Panc1 (cell line): ENCODE data around the gene MTHFD2L. TPM values are rescaled to one million over a fixed set of nuclear protein-coding genes. Genes with fewer than 3 reads are reported as not detected.

Experiments
- ATAC-seq: fragments of 200-7000 bp; cut with Tn5 transposase; 2 replicates; pipeline ENCODE4 v1.9.1; 2020; ENCODE audit warnings: mild to moderate bottlenecking, moderate library complexity
- BruUV-seq: library from RNA; stranded (reverse); fragments of 400-500 nt; replicated peaks from 2 replicates; lab custom pipeline; 2021; lab: Mats Ljungman, UMichigan
- CTCF ChIA-PET: fragments of 300-600 bp; sonication (Branson Sonifier 250); formaldehyde crosslinking; loops from one replicate; lab custom pipeline; 2022; ENCODE audit warnings: antibody characterized with exemption; lab: Charles Lee
- POLR2A ChIA-PET: fragments of 300-600 bp; sonication (Branson Sonifier 250); formaldehyde crosslinking; loops from one replicate; lab custom pipeline; 2022; ENCODE audit warnings: antibody characterized with exemption; lab: Charles Lee
- DNase-seq: peaks from one replicate; pipeline ENCODE4 v3.0.0-alpha.2; 2010; ENCODE audit warnings: low read depth, low spot score
- H3K27ac ChIP-seq: 2 replicates; pipeline ENCODE4 v1.5.1; 2011; ENCODE audit warnings: mild to moderate bottlenecking, low read length, inconsistent platforms
- H3K27me3 ChIP-seq: fragments of 200-500 bp; sonication (Bioruptor generic); 2 replicates; pipeline ENCODE4 v1.6.0; 2014; ENCODE audit warnings: low read length, inconsistent platforms; ENCODE audit not compliant: control insufficient read depth, insufficient read depth
- H3K36me3 ChIP-seq: fragments of 200-500 bp; sonication (Bioruptor generic); 2 replicates; pipeline ENCODE4 v1.5.1; 2014; ENCODE audit warnings: inconsistent platforms, mild to moderate bottlenecking, low read length, moderate library complexity; ENCODE audit not compliant: control insufficient read depth, insufficient read depth
- H3K4me1 ChIP-seq: 2 replicates; pipeline ENCODE4 v1.5.1; 2011; ENCODE audit warnings: inconsistent platforms, mild to moderate bottlenecking, low read length, moderate library complexity; ENCODE audit not compliant: control insufficient read depth, insufficient read depth
- H3K4me3 ChIP-seq, 2 experiments: 2 replicates each; pipeline ENCODE4 v1.5.1; 2011 to 2012; ENCODE audit warnings: low read depth in 2 of 2, low read length in 2 of 2, mild to moderate bottlenecking in 2 of 2, inconsistent platforms in 1 of 2, moderate library complexity in 1 of 2
- H3K9me3 ChIP-seq: fragments of 200-500 bp; sonication (Bioruptor generic); 2 replicates; pipeline ENCODE4 v1.5.1; 2014; ENCODE audit warnings: low read depth, mild to moderate bottlenecking, inconsistent platforms, low read length, moderate library complexity; ENCODE audit not compliant: control insufficient read depth, insufficient read depth
- POLR2AphosphoS5 ChIP-seq: IDR thresholded peaks from 2 replicates; pipeline ENCODE4 v1.6.1; 2012; ENCODE audit warnings: mild to moderate bottlenecking, low read depth, low read length, moderate library complexity
- SIN3A ChIP-seq: IDR thresholded peaks from 2 replicates; pipeline ENCODE4 v1.6.1; 2012; ENCODE audit warnings: low read depth, mild to moderate bottlenecking, low read length, moderate library complexity, borderline replicate concordance; ENCODE audit not compliant: insufficient read depth
- TCF7L2 ChIP-seq: IDR thresholded peaks from 2 replicates; pipeline ENCODE4 v1.6.1; 2011; ENCODE audit warnings: mild to moderate bottlenecking, low read depth, low read length, inconsistent platforms
- in situ Hi-C: cut with HindIII; loops from 2 replicates; pipeline ENCODE4 v1.10.0; 2016; ENCODE audit warnings: low sequenced_read_pairs, low pct_unique_long_range_greater_than_20kb
- intact Hi-C: fragments of 100-400 bp; cut with micrococcal nuclease; formaldehyde crosslinking; loops from one replicate; pipeline ENCODE4 v1.10.0; 2022; ENCODE audit not compliant: unreplicated experiment
- total RNA-seq: library from RNA; stranded (reverse); gene quantifications from one replicate; pipeline ENCODE4 v1.2.1, GENCODE V29; 2021; ENCODE audit not compliant: unreplicated experiment
- TF ChIP-seq, protein P1 (sequence below), 2 experiments: IDR thresholded peaks; 2 replicates each; pipeline ENCODE4 v1.6.1; 2011 to 2012; ENCODE audit warnings: low read depth in 2 of 2, control low read depth in 1 of 2, low read length in 1 of 2, mild to moderate bottlenecking in 1 of 2, moderate library complexity in 1 of 2; ENCODE audit not compliant: insufficient read depth in 1 of 2
- TF ChIP-seq, protein P2 (sequence below): fragments of 450-650 bp; IDR thresholded peaks from 2 replicates; pipeline ENCODE4 v1.5.1; 2017; ENCODE audit warnings: mild to moderate bottlenecking

The MTHFD2L gene
- total RNA-seq, 1 experiment from 2014 or later = 6.6 TPM

DNA sequence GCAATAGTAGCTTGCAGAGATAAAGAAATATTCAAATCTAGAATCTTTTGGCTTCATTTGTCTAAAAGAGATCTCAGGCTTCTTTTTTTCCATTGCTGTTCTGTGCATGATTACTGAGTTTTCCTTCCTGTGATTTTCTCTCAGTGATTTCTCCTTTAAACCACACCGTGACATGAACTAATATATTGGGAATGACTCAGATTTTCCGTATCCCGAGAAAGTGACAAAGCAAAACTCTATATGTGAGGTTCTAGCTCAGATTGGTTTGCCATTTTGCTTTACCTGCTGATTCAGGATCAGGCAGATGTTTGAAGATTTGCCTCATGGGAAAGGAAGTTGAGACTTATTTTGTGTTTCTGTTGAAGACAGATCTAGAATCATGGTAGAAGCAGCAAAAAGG lies 59.4 kb downstream of the MTHFD2L start:
- H3K4me1 ChIP-seq = no peaks in the 10 kb centered on the region
- no peak overlapping the region for H3K4me3 ChIP-seq
- no peak for TF ChIP-seq TCF7L2
- TF ChIP-seq, protein P1, sequence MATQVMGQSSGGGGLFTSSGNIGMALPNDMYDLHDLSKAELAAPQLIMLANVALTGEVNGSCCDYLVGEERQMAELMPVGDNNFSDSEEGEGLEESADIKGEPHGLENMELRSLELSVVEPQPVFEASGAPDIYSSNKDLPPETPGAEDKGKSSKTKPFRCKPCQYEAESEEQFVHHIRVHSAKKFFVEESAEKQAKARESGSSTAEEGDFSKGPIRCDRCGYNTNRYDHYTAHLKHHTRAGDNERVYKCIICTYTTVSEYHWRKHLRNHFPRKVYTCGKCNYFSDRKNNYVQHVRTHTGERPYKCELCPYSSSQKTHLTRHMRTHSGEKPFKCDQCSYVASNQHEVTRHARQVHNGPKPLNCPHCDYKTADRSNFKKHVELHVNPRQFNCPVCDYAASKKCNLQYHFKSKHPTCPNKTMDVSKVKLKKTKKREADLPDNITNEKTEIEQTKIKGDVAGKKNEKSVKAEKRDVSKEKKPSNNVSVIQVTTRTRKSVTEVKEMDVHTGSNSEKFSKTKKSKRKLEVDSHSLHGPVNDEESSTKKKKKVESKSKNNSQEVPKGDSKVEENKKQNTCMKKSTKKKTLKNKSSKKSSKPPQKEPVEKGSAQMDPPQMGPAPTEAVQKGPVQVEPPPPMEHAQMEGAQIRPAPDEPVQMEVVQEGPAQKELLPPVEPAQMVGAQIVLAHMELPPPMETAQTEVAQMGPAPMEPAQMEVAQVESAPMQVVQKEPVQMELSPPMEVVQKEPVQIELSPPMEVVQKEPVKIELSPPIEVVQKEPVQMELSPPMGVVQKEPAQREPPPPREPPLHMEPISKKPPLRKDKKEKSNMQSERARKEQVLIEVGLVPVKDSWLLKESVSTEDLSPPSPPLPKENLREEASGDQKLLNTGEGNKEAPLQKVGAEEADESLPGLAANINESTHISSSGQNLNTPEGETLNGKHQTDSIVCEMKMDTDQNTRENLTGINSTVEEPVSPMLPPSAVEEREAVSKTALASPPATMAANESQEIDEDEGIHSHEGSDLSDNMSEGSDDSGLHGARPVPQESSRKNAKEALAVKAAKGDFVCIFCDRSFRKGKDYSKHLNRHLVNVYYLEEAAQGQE (IDR thresholded peaks at IDR 0.05; ENCODE audit: insufficient read depth in 1 of 2, low read depth in 2 of 2, low read length in 1 of 2) = no peak
- TF ChIP-seq POLR2AphosphoS5 = no peak
- TF ChIP-seq, protein P2, sequence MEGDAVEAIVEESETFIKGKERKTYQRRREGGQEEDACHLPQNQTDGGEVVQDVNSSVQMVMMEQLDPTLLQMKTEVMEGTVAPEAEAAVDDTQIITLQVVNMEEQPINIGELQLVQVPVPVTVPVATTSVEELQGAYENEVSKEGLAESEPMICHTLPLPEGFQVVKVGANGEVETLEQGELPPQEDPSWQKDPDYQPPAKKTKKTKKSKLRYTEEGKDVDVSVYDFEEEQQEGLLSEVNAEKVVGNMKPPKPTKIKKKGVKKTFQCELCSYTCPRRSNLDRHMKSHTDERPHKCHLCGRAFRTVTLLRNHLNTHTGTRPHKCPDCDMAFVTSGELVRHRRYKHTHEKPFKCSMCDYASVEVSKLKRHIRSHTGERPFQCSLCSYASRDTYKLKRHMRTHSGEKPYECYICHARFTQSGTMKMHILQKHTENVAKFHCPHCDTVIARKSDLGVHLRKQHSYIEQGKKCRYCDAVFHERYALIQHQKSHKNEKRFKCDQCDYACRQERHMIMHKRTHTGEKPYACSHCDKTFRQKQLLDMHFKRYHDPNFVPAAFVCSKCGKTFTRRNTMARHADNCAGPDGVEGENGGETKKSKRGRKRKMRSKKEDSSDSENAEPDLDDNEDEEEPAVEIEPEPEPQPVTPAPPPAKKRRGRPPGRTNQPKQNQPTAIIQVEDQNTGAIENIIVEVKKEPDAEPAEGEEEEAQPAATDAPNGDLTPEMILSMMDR = no peak
- POLR2A ChIA-PET = no interaction called here
- CTCF ChIA-PET = no interaction called here
- no peaks in the 10 kb centered on the region for H3K36me3 ChIP-seq
- intact Hi-C loops (no loop called here), in situ Hi-C loops (no loop called here)
- no peaks in the 10 kb centered on the region for H3K9me3 ChIP-seq
- H3K27me3 ChIP-seq = no peaks in the 10 kb centered on the region
- DNase-seq (no peak), ATAC-seq (no peak)
- no TSS peak for BruUV-seq
- no peak overlapping the region for H3K27ac ChIP-seq

- Histone ChIP-seq H3K27ac (no peak overlapping the region), H3K36me3 (no peaks in the 10 kb centered on the region), H3K4me3 (no peak overlapping the region), H3K9me3 (no peaks in the 10 kb centered on the region), H3K4me1 (no peaks in the 10 kb centered on the region), H3K27me3 (no peaks in the 10 kb centered on the region)
- ChIA-PET CTCF (no interaction called here), POLR2A (no interaction called here)
- no peak for TF ChIP-seq POLR2AphosphoS5
- TF ChIP-seq, protein P1 (IDR thresholded peaks at IDR 0.05; ENCODE audit: insufficient read depth in 1 of 2, low read depth in 2 of 2, low read length in 1 of 2) = no peak
- no peak for TF ChIP-seq SIN3A
- TF ChIP-seq, protein P2 = no peak
- DNase-seq (no peak), ATAC-seq (no peak)
- no TSS peak for BruUV-seq
- intact Hi-C loops (no loop called here), in situ Hi-C loops (no loop called here)
Measured at GRCh38 chr4:74218201-74218600, 60.3 kb downstream of the MTHFD2L start.
